ENCODE data around the gene FHIP2A.

FHIP2A gene

GRCh38 chr10:114819322-114819721, 2.3 kb upstream of the FHIP2A start:
- no peak for TF ChIP-seq SUZ12 (IDR thresholded peaks at IDR 0.05; ENCODE audit: extremely low read depth, insufficient read depth, insufficient read length)
- no peak for TF ChIP-seq ZNF274 (IDR thresholded peaks at IDR 0.05; ENCODE audit: low read depth, low read length)
- no peak for TF ChIP-seq YY1 (IDR thresholded peaks at IDR 0.05; ENCODE audit: insufficient read depth, insufficient read length)
- Histone ChIP-seq H3K4me1 (ENCODE audit: insufficient read depth, insufficient read length) (no peaks in the 10 kb centered on the region), H3K36me3 (ENCODE audit: insufficient read depth, insufficient read length, low read length) (no peaks in the 10 kb centered on the region), H3K4me3 (ENCODE audit: insufficient read length, low read depth) (no peak overlapping the region), H3K27me3 (ENCODE audit: insufficient read depth, insufficient read length) (no peaks in the 10 kb centered on the region), H3K9ac (ENCODE audit: insufficient read length, low read depth) (no peak overlapping the region), H3K9me3 (ENCODE audit: insufficient read depth, low read length) (0 out of 2 replicates have a peak, but pooled peaks cover 6% of the 10 kb centered on the region)
- DNase-seq (ENCODE audit: low read depth, low spot score) = no peak

GRCh38 chr10:114821915-114822443, 399 bp downstream of the FHIP2A start:
- Histone ChIP-seq H3K9ac (ENCODE audit: insufficient read length, low read depth) (peak overlapping the region; percentile 80), H3K9me3 (ENCODE audit: insufficient read depth, low read length) (0 out of 2 replicates have a peak, but pooled peaks cover 6% of the 10 kb centered on the region), H3K4me1 (ENCODE audit: insufficient read depth, insufficient read length) (no peaks in the 10 kb centered on the region), H3K4me3 (ENCODE audit: insufficient read length, low read depth) (peak overlapping the region; percentile 68), H3K27me3 (ENCODE audit: insufficient read depth, insufficient read length) (no peaks in the 10 kb centered on the region), H3K36me3 (ENCODE audit: insufficient read depth, insufficient read length, low read length) (no peaks in the 10 kb centered on the region)
- TF ChIP-seq ZNF274 (IDR thresholded peaks at IDR 0.05; ENCODE audit: low read depth, low read length) (no peak), SUZ12 (IDR thresholded peaks at IDR 0.05; ENCODE audit: extremely low read depth, insufficient read depth, insufficient read length) (no peak), YY1 (IDR thresholded peaks at IDR 0.05; ENCODE audit: insufficient read depth, insufficient read length) (no peak)
- DNase-seq (ENCODE audit: low read depth, low spot score) = no peak

GRCh38 chr10:114822444-114823076, 980 bp downstream of the FHIP2A start:
- Histone ChIP-seq H3K9ac (ENCODE audit: insufficient read length, low read depth) (peak overlapping the region; percentile 80), H3K36me3 (ENCODE audit: insufficient read depth, insufficient read length, low read length) (no peaks in the 10 kb centered on the region), H3K4me1 (ENCODE audit: insufficient read depth, insufficient read length) (no peaks in the 10 kb centered on the region), H3K9me3 (ENCODE audit: insufficient read depth, low read length) (0 out of 2 replicates have a peak, but pooled peaks cover 6% of the 10 kb centered on the region), H3K4me3 (ENCODE audit: insufficient read length, low read depth) (peak overlapping the region; percentile 68), H3K27me3 (ENCODE audit: insufficient read depth, insufficient read length) (no peaks in the 10 kb centered on the region)
- no peak for DNase-seq (ENCODE audit: low read depth, low spot score)
- TF ChIP-seq ZNF274 (IDR thresholded peaks at IDR 0.05; ENCODE audit: low read depth, low read length) (no peak), YY1 (IDR thresholded peaks at IDR 0.05; ENCODE audit: insufficient read depth, insufficient read length) (no peak), SUZ12 (IDR thresholded peaks at IDR 0.05; ENCODE audit: extremely low read depth, insufficient read depth, insufficient read length) (no peak)

- Histone ChIP-seq H3K9ac (ENCODE audit: insufficient read length, low read depth) (peak overlapping the region; percentile 80), H3K27me3 (ENCODE audit: insufficient read depth, insufficient read length) (no peaks in the 10 kb centered on the region), H3K4me3 (ENCODE audit: insufficient read length, low read depth) (peak overlapping the region; percentile 68), H3K9me3 (ENCODE audit: insufficient read depth, low read length) (0 out of 2 replicates have a peak, but pooled peaks cover 6% of the 10 kb centered on the region), H3K36me3 (ENCODE audit: insufficient read depth, insufficient read length, low read length) (no peaks in the 10 kb centered on the region), H3K4me1 (ENCODE audit: insufficient read depth, insufficient read length) (no peaks in the 10 kb centered on the region)
- DNase-seq (ENCODE audit: low read depth, low spot score) = no peak
- TF ChIP-seq YY1 (IDR thresholded peaks at IDR 0.05; ENCODE audit: insufficient read depth, insufficient read length) (no peak), ZNF274 (IDR thresholded peaks at IDR 0.05; ENCODE audit: low read depth, low read length) (no peak), SUZ12 (IDR thresholded peaks at IDR 0.05; ENCODE audit: extremely low read depth, insufficient read depth, insufficient read length) (no peak)
These were observed 1.5 kb downstream of the FHIP2A start for GRCh38 chr10:114823077-114823463.

DNA sequence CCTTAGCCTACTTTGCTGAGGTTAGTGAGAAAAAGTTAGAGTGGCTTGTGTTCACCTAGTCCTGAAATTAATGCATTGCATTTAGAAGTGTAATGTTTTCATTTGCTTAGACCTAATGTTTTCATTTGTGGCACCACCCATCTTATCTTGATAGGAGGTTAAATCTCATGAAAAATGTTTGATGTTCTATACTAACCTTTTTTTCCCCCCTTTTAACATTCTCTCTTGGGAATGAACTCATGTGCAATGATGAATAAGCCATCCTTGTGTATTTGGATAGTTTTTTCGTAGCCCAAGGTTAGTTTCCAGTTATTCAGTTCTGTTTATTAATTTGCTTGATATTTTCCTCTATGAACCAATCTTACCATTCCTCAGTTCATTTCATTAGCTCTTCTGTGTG, 2.8 kb downstream of the FHIP2A start:
- Histone ChIP-seq H3K9ac (ENCODE audit: insufficient read length, low read depth) (no peak overlapping the region), H3K4me3 (ENCODE audit: insufficient read length, low read depth) (no peak overlapping the region)
- TF ChIP-seq YY1 (IDR thresholded peaks at IDR 0.05; ENCODE audit: insufficient read depth, insufficient read length) (no peak), SUZ12 (IDR thresholded peaks at IDR 0.05; ENCODE audit: extremely low read depth, insufficient read depth, insufficient read length) (no peak), ZNF274 (IDR thresholded peaks at IDR 0.05; ENCODE audit: low read depth, low read length) (no peak)

GRCh38 chr10:114825513-114826253, 4.1 kb downstream of the FHIP2A start:
- Histone ChIP-seq H3K36me3 (ENCODE audit: insufficient read depth, insufficient read length, low read length) (no peaks in the 10 kb centered on the region), H3K9ac (ENCODE audit: insufficient read length, low read depth) (no peak overlapping the region), H3K4me1 (ENCODE audit: insufficient read depth, insufficient read length) (no peaks in the 10 kb centered on the region), H3K4me3 (ENCODE audit: insufficient read length, low read depth) (no peak overlapping the region), H3K27me3 (ENCODE audit: insufficient read depth, insufficient read length) (no peaks in the 10 kb centered on the region), H3K9me3 (ENCODE audit: insufficient read depth, low read length) (0 out of 2 replicates have a peak, but pooled peaks cover 4% of the 10 kb centered on the region)
- TF ChIP-seq YY1 (IDR thresholded peaks at IDR 0.05; ENCODE audit: insufficient read depth, insufficient read length) = no peak
- no peak for TF ChIP-seq SUZ12 (IDR thresholded peaks at IDR 0.05; ENCODE audit: extremely low read depth, insufficient read depth, insufficient read length)
- no peak for TF ChIP-seq ZNF274 (IDR thresholded peaks at IDR 0.05; ENCODE audit: low read depth, low read length)
- DNase-seq (ENCODE audit: low read depth, low spot score) = no peak

More for the DNA sequence above, 2.8 kb downstream of the FHIP2A start:
- H3K4me1 ChIP-seq (ENCODE audit: insufficient read depth, insufficient read length) = no peaks in the 10 kb centered on the region
- no peaks in the 10 kb centered on the region for H3K36me3 ChIP-seq (ENCODE audit: insufficient read depth, insufficient read length, low read length)
- H3K27me3 ChIP-seq (ENCODE audit: insufficient read depth, insufficient read length) = no peaks in the 10 kb centered on the region
- 0 out of 2 replicates have a peak, but pooled peaks cover 6% of the 10 kb centered on the region for H3K9me3 ChIP-seq (ENCODE audit: insufficient read depth, low read length)
- no peak for DNase-seq (ENCODE audit: low read depth, low spot score)

Measured in NT2/D1 (cell line).